SHP77 treated with DMSO at 0.1 percent for 48 hours (cell line): Measurements from ENCODE around the gene SSPN.

Source experiments
- DNase-seq: peaks from one replicate; lab custom pipeline; 2025; lab: John Stamatoyannopoulos, UW

The SSPN gene

GRCh38 chr12:26187014-26187798 is 8.2 kb upstream of the SSPN start:
- no peak for DNase-seq

- no peak for DNase-seq
Observed at GRCh38 chr12:26188127-26188526, 7.2 kb upstream of the SSPN start.

GRCh38 chr12:26188641-26189040 is 6.7 kb upstream of the SSPN start:
- DNase-seq = no peak

- no peak for DNase-seq
Observed at GRCh38 chr12:26192142-26192541, 3.2 kb upstream of the SSPN start.

GRCh38 chr12:26193539-26193938 is 1.8 kb upstream of the SSPN start:
- no peak for DNase-seq

- DNase-seq = no peak
Observed at GRCh38 chr12:26195641-26196420, 458 bp downstream of the SSPN start.

- DNase-seq = no peak
Observed at GRCh38 chr12:26196421-26196716, 996 bp downstream of the SSPN start.

- no peak for DNase-seq
Observed at GRCh38 chr12:26197832-26198231, 2.5 kb downstream of the SSPN start.

- no peak for DNase-seq
Observed at GRCh38 chr12:26198742-26199141, 3.4 kb downstream of the SSPN start.

- DNase-seq = no peak
Observed at GRCh38 chr12:26203167-26203780, 7.9 kb downstream of the SSPN start.

GRCh38 chr12:26204612-26205289 is 9.4 kb downstream of the SSPN start:
- no peak for DNase-seq

GRCh38 chr12:26205298-26205697 is 9.9 kb downstream of the SSPN start:
- no peak for DNase-seq

GRCh38 chr12:26205941-26206340 is 10.6 kb downstream of the SSPN start:
- DNase-seq = no peak

GRCh38 chr12:26211331-26211730 is 16.0 kb downstream of the SSPN start:
- DNase-seq = no peak

GRCh38 chr12:26212396-26212795 is 17.0 kb downstream of the SSPN start:
- DNase-seq = no peak

GRCh38 chr12:26212988-26213387 is 17.6 kb downstream of the SSPN start:
- DNase-seq = no peak

- DNase-seq = no peak
Observed at GRCh38 chr12:26214121-26214520, 18.7 kb downstream of the SSPN start.

- DNase-seq = no peak
Observed at GRCh38 chr12:26219736-26220135, 24.4 kb downstream of the SSPN start.

GRCh38 chr12:26224657-26225056 is 29.3 kb downstream of the SSPN start:
- DNase-seq = no peak

GRCh38 chr12:26226122-26226521 is 30.7 kb downstream of the SSPN start:
- DNase-seq = no peak

- DNase-seq = no peak
Observed at GRCh38 chr12:26226629-26227360, 31.4 kb downstream of the SSPN start.

- no peak for DNase-seq
Observed at GRCh38 chr12:26227361-26227745, 32.0 kb downstream of the SSPN start.
